ENCODE data around the gene POFUT1. TPM values are rescaled to one million over a fixed set of nuclear protein-coding genes. Genes with fewer than 3 reads are reported as not detected.

The POFUT1 gene
- total and polyA plus RNA-seq, 2 of the 8 experiments (the other 6 are each of a cell fraction or from before 2014, with no cell fraction given): 19.4 to 24.4 TPM

DNA sequence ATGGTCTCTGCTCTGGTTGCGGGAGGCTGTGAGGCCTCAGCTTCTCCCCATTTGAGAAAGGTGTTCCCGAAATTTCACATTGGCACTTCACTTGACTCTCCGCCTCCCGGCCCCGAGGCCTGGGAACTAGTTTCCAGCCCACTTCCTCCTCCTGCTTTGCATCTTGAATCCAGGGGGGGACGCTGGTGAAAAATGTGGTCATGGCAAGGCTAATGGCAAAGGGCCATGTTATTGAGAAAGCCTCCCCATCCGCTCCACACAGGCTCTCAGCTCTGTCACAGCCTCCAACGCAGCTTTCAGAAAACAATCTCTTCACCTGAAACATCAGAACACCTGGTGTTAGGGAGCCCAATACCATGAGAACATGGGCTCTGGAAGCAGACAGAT lies 5.7 kb upstream of the POFUT1 start:
- H2BK5ac ChIP-seq (ENCODE audit: low read depth, low read length): no peak overlapping the region
- TF ChIP-seq RXRA (IDR thresholded peaks at IDR 0.05; ENCODE audit: insufficient read depth, low read depth, low read length): no peak
- TF ChIP-seq MAFK (IDR thresholded peaks at IDR 0.05; ENCODE audit: low read depth, low read length): no peak
- TF ChIP-seq JUND (IDR thresholded peaks at IDR 0.05; ENCODE audit: low read length): no peak
- TF ChIP-seq BRCA1 (IDR thresholded peaks at IDR 0.05; ENCODE audit: low read depth, low read length): no peak
- TF ChIP-seq TAF1 (IDR thresholded peaks at IDR 0.05; ENCODE audit: low read depth, low read length): no peak
- no peak for TF ChIP-seq RAD21 (IDR thresholded peaks at IDR 0.05 in 1 of 2, conservative IDR thresholded peaks at IDR 0.05 in 1 of 2; ENCODE audit: low read depth in 2 of 2, low read length in 2 of 2)
- no peak overlapping the region for H3K14ac ChIP-seq (ENCODE audit: insufficient read length)
- H3K4me3 ChIP-seq (ENCODE audit: extremely low read depth in 1 of 4, insufficient read depth in 2 of 4, low read depth in 3 of 4, low read length in 4 of 4): no peak overlapping the region
- H3K56ac ChIP-seq (replicated peaks; ENCODE audit: insufficient read length, low read depth, low read length): no peak overlapping the region
- H2BK120ac ChIP-seq (replicated peaks; ENCODE audit: low read depth, low read length): no peak overlapping the region
- H2BK15ac ChIP-seq (ENCODE audit: low read length): no peak overlapping the region
- H3K18ac ChIP-seq (ENCODE audit: extremely low read depth, low read length): no peak overlapping the region
- no peak overlapping the region for H3K23ac ChIP-seq (ENCODE audit: insufficient read length)
- no peaks in the 10 kb centered on the region; a peak in 2 of 7 replicates for H3K27me3 ChIP-seq (replicated peaks in 1 of 4; ENCODE audit: control insufficient read depth in 3 of 4, extremely low read depth in 1 of 4, insufficient read depth in 3 of 4, low read length in 3 of 4)
- ChIA-PET CTCF (ENCODE audit: partially characterized antibody) (interaction anchor here (0.6 to 1.3 kb wide), 3 partner anchors 12 to 87 kb away, joined by 3 to 4 read pairs (median 3); no protein-coding TSS in a partner anchor), POLR2A (ENCODE audit: partially characterized antibody) (interaction anchor here (0.6 to 8.7 kb wide), 5 partner anchors 11 to 17 kb away, joined by 3 to 77 read pairs (median 3); no protein-coding TSS in a partner anchor)
- H4K5ac ChIP-seq (ENCODE audit: insufficient read length, low read depth, low read length): no peak overlapping the region
- peaks cover 31 to 50% (median 42%) of the 10 kb centered on the region in 4 experiments for H3K36me3 ChIP-seq (ENCODE audit: control insufficient read depth in 2 of 4, insufficient read depth in 4 of 4, low read length in 3 of 4)
- no peaks in the 10 kb centered on the region for H3K9me3 ChIP-seq (ENCODE audit: insufficient read depth in 2 of 2, low read depth in 1 of 2, low read length in 1 of 2)
- H3K4ac ChIP-seq (replicated peaks; ENCODE audit: insufficient read length, low read depth, low read length): no peak overlapping the region
- no peak overlapping the region for H2BK20ac ChIP-seq (ENCODE audit: low read length)
- H3K79me2 ChIP-seq (ENCODE audit: control insufficient read depth in 1 of 2, insufficient read depth in 2 of 2, low read length in 2 of 2): peaks cover 19 to 71% of the 10 kb centered on the region in 2 experiments
- no peak overlapping the region for H3K9ac ChIP-seq (replicated peaks in 1 of 4; ENCODE audit: extremely low read depth in 1 of 4, low read depth in 3 of 4, low read length in 3 of 4)
- DNase-seq (ENCODE audit: low read depth in 1 of 2, low spot score in 2 of 2) (no peak), FAIRE-seq (no peak)
- peaks cover 5% of the 10 kb centered on the region; the same call in 1 of the 2 replicates for H3K23me2 ChIP-seq (ENCODE audit: low read depth, low read length)
- no peak overlapping the region for H2BK12ac ChIP-seq (ENCODE audit: low read depth, low read length)
- no peak overlapping the region for H2AFZ ChIP-seq (ENCODE audit: low read length)
- WGBS, 2 experiments (ENCODE audit: extremely low coverage in 1 of 2, insufficient coverage in 1 of 2, insufficient read length in 1 of 2, insufficient replicate concordance in 2 of 2, low coverage in 1 of 2, low lambda C conversion rate in 2 of 2, missing lambda C conversion rate in 1 of 2): 92% methylated on average over 8 of the region's 8 CpGs; no CpG with 5 or more reads in 1 of the 2 experiments
- H4K91ac ChIP-seq (replicated peaks; ENCODE audit: insufficient read length, low read length): no peak overlapping the region
- H4K8ac ChIP-seq (ENCODE audit: extremely low read depth, insufficient read depth, low read length): no peak overlapping the region
- H3K27ac ChIP-seq (ENCODE audit: low read depth, low read length): no peak overlapping the region
- peaks cover 0 to 25% (median 16%) of the 10 kb centered on the region in 4 experiments; a peak in 4 of 7 replicates for H3K4me1 ChIP-seq (replicated peaks in 1 of 4; ENCODE audit: control insufficient read depth in 3 of 4, insufficient read depth in 4 of 4, low read length in 3 of 4)
- H4K20me1 ChIP-seq (replicated peaks in 1 of 2; ENCODE audit: control insufficient read depth in 1 of 2, insufficient read depth in 2 of 2, low read length in 2 of 2): peaks cover 16 to 23% of the 10 kb centered on the region in 2 experiments
- H3K79me1 ChIP-seq (ENCODE audit: low read depth, low read length): peaks cover 13% of the 10 kb centered on the region
- no peak overlapping the region; a peak in 1 of 4 replicates for H3K4me2 ChIP-seq (ENCODE audit: insufficient read depth in 1 of 2, low read depth in 2 of 2, low read length in 2 of 2)
- H2AK5ac ChIP-seq (ENCODE audit: low read depth, low read length): no peak overlapping the region
